HEK293 (cell line): ENCODE measurements around the gene TBCK.

Experiments
- CTCF ChIA-PET: fragments of 350-600 bp; formaldehyde crosslinking; extraction: SDS; loops from one replicate; lab custom pipeline; 2021; ENCODE audit warnings: antibody characterized with exemption; lab: Yijun Ruan, JAX
- POLR2A ChIA-PET: fragments of 300-600 bp; formaldehyde crosslinking; extraction: SDS; loops from one replicate; lab custom pipeline; 2020; ENCODE audit warnings: antibody characterized with exemption, inconsistent platforms; lab: Yijun Ruan, JAX
- H3K27ac ChIP-seq: fragments of 200-500 bp; sonication (Bioruptor generic); 2 replicates; pipeline ENCODE4 v1.5.1; 2014; ENCODE audit warnings: low read depth, low read length, control low read depth, inconsistent platforms; ENCODE audit errors: extremely low read depth
- H3K36me3 ChIP-seq, 2 experiments: fragments of 200-500 bp in 1 of 2; sonication (Bioruptor generic) in 1 of 2; 1 replicate in 1 of 2; 2 replicates in 1 of 2; pipeline ENCODE4 v1.5.1; 2014 to 2017; ENCODE audit warnings: inconsistent platforms in 2 of 2, low read length in 2 of 2; ENCODE audit not compliant: control insufficient read depth in 2 of 2, insufficient read depth in 1 of 2
- H3K4me1 ChIP-seq: fragments of 200-500 bp; sonication (Bioruptor generic); 2 replicates; pipeline ENCODE4 v1.5.1; 2014; ENCODE audit warnings: mild to moderate bottlenecking, low read length, inconsistent platforms; ENCODE audit not compliant: control insufficient read depth, insufficient read depth
- H3K4me3 ChIP-seq: 2 replicates; pipeline ENCODE4 v1.5.1; 2011; ENCODE audit warnings: low read depth, mild to moderate bottlenecking, control low read depth, low read length, moderate library complexity
- H3K9me3 ChIP-seq: fragments of 200-500 bp; sonication (Bioruptor generic); 2 replicates; pipeline ENCODE4 v1.5.1; 2014; ENCODE audit warnings: low read depth, low read length, inconsistent platforms; ENCODE audit not compliant: control insufficient read depth, insufficient read depth
- ATF2 ChIP-seq: fragments of 450-650 bp; formaldehyde crosslinking; IDR thresholded peaks from 2 replicates; pipeline ENCODE4 v1.5.1; 2016; ENCODE audit warnings: missing biosample characterization, missing genetic modification characterization, low read depth
- FEZF1 ChIP-seq: fragments of 450-650 bp; formaldehyde crosslinking; IDR thresholded peaks from 2 replicates; pipeline ENCODE4 v1.5.1; 2016; ENCODE audit warnings: missing biosample characterization, missing genetic modification characterization
- KLF9 ChIP-seq: fragments of 450-650 bp; formaldehyde crosslinking; IDR thresholded peaks from 2 replicates; pipeline ENCODE4 v1.5.1; 2016; ENCODE audit warnings: missing biosample characterization, missing genetic modification characterization, low read depth
- SALL2 ChIP-seq: fragments of 450-650 bp; formaldehyde crosslinking; IDR thresholded peaks from 2 replicates; pipeline ENCODE4 v1.5.0; 2017; ENCODE audit warnings: missing biosample characterization, mild to moderate bottlenecking, missing genetic modification characterization, borderline replicate concordance
- TRIM28 ChIP-seq: IDR thresholded peaks from 2 replicates; pipeline ENCODE4 v1.6.1; 2011; ENCODE audit warnings: low read length, control low read depth, borderline replicate concordance
- ZBTB8A ChIP-seq: fragments of 450-650 bp; formaldehyde crosslinking; IDR thresholded peaks from 2 replicates; pipeline ENCODE4 v1.5.1; 2016; ENCODE audit warnings: missing biosample characterization, missing genetic modification characterization
- ZNF202 ChIP-seq: fragments of 450-650 bp; formaldehyde crosslinking; IDR thresholded peaks from 2 replicates; pipeline ENCODE4 v1.5.1; 2016; ENCODE audit warnings: missing biosample characterization, missing genetic modification characterization, borderline replicate concordance
- ZNF239 ChIP-seq: fragments of 450-650 bp; formaldehyde crosslinking; IDR thresholded peaks from 2 replicates; pipeline ENCODE4 v1.5.1; 2016; ENCODE audit warnings: missing biosample characterization, missing genetic modification characterization
- ZNF366 ChIP-seq: fragments of 450-650 bp; formaldehyde crosslinking; conservative IDR thresholded peaks from 2 replicates; pipeline ENCODE4 v1.5.1; 2016; ENCODE audit warnings: missing biosample characterization, missing genetic modification characterization
- ZNF433 ChIP-seq: fragments of 450-650 bp; formaldehyde crosslinking; IDR thresholded peaks from 2 replicates; pipeline ENCODE4 v1.5.1; 2016; ENCODE audit warnings: missing biosample characterization, missing genetic modification characterization, low read depth
- ZNF510 ChIP-seq: fragments of 450-650 bp; formaldehyde crosslinking; IDR thresholded peaks from 2 replicates; pipeline ENCODE4 v1.5.1; 2018; ENCODE audit warnings: mild to moderate bottlenecking, missing genetic modification characterization, missing biosample characterization; ENCODE audit not compliant: insufficient replicate concordance
- ZNF544 ChIP-seq: fragments of 450-650 bp; formaldehyde crosslinking; IDR thresholded peaks from 2 replicates; pipeline ENCODE4 v1.5.0; 2017; ENCODE audit warnings: missing biosample characterization, missing genetic modification characterization
- ZNF621 ChIP-seq: fragments of 450-650 bp; formaldehyde crosslinking; IDR thresholded peaks from 2 replicates; pipeline ENCODE4 v1.5.1; 2017; ENCODE audit warnings: missing biosample characterization, missing genetic modification characterization
- ZNF677 ChIP-seq: fragments of 450-650 bp; IDR thresholded peaks from 2 replicates; pipeline ENCODE4 v1.5.0; 2018; ENCODE audit warnings: missing biosample characterization, mild to moderate bottlenecking, missing genetic modification characterization, moderate library complexity
- TF ChIP-seq, protein P1 (sequence below): fragments of 450-650 bp; formaldehyde crosslinking; conservative IDR thresholded peaks from 2 replicates; pipeline ENCODE4 v1.5.1; 2016; ENCODE audit warnings: low read depth, missing biosample characterization, missing genetic modification characterization

The TBCK gene

GRCh38 chr4:106302062-106302438 lies 14.0 kb downstream of the TBCK start:
- no peak for TF ChIP-seq ZNF202 (tag by site-specific recombination)
- no peak for TF ChIP-seq ATF2 (tag by site-specific recombination)
- TF ChIP-seq TRIM28: no peak
- H3K27ac ChIP-seq: no peak overlapping the region
- ChIA-PET POLR2A (no interaction called here), CTCF (no interaction called here)
- peaks cover 0 to 5% of the 10 kb centered on the region in 2 experiments; a peak in 1 of 3 replicates for H3K36me3 ChIP-seq
- H3K9me3 ChIP-seq: no peaks in the 10 kb centered on the region
- no peak overlapping the region for H3K4me3 ChIP-seq
- no peaks in the 10 kb centered on the region; the same call in 1 of the 2 replicates for H3K4me1 ChIP-seq

DNA sequence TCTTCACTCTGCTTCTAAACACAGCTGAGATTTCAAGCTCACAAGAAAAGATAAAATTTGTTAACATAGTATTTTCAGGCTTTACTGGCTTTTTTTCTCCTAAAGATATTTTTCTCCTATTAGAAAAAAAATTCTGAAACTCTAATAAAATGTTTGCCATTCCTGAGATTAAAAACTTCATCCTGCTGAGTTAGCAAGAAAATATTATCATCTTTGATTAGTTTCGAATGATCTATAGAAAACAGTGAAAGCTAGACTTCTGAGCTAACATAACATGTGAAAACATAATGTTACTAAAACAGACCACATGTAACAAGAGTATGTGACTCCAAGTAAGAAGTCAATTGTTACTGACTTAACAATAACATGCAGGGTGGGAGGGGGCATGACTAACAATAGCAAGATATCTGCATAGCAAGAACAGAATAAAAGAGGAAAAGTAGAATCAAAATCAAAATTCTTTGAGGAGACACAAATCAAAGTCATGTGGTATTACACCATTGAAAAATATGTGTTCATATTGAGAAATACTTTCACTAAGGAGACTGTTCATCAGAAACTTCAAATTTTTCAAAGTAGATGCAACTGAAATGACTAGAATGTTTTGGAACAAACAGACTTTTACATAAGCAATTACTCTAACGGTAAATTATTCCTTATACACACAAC lies 14.5 kb downstream of the TBCK start:
- TF ChIP-seq KLF9 (tag by site-specific recombination): no peak
- TF ChIP-seq ZNF433 (tag by site-specific recombination): no peak
- H3K36me3 ChIP-seq: peaks cover 0 to 5% of the 10 kb centered on the region in 2 experiments; a peak in 1 of 3 replicates
- no peak overlapping the region for H3K4me3 ChIP-seq
- H3K27ac ChIP-seq: no peak overlapping the region
- CTCF ChIA-PET: no interaction called here
- POLR2A ChIA-PET: no interaction called here
- no peaks in the 10 kb centered on the region for H3K9me3 ChIP-seq
- H3K4me1 ChIP-seq: no peaks in the 10 kb centered on the region; the same call in 1 of the 2 replicates

DNA sequence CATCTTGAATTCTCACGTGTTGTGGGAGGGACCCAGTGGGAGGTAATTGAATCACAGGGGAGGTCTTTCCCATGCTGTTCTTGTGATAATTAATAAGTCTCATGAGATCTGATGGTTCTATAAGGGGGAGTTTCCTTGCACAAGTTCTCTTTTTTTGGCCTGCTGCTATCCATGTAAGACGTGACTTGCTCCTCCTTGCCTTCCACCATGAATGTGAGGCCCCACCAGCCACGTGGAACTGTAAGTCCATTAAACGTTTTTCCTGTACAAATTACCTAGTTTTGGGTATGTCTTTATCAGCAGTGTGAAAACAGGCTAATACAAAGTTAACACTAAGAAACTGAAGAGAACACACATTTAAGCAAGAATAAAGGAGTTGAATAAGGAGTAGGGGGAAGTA lies 16.0 kb downstream of the TBCK start:
- no peak overlapping the region for H3K27ac ChIP-seq
- ChIA-PET CTCF (interaction anchor here (0.6 kb wide), 1 partner anchor 13 kb away, joined by 4 read pairs; no protein-coding TSS in a partner anchor), POLR2A (no interaction called here)
- no peaks in the 10 kb centered on the region for H3K9me3 ChIP-seq
- H3K4me1 ChIP-seq: no peaks in the 10 kb centered on the region; the same call in 1 of the 2 replicates
- no peak overlapping the region for H3K4me3 ChIP-seq
- H3K36me3 ChIP-seq: peaks cover 0 to 6% of the 10 kb centered on the region in 2 experiments; a peak in 1 of 3 replicates
- TF ChIP-seq, protein P1, sequence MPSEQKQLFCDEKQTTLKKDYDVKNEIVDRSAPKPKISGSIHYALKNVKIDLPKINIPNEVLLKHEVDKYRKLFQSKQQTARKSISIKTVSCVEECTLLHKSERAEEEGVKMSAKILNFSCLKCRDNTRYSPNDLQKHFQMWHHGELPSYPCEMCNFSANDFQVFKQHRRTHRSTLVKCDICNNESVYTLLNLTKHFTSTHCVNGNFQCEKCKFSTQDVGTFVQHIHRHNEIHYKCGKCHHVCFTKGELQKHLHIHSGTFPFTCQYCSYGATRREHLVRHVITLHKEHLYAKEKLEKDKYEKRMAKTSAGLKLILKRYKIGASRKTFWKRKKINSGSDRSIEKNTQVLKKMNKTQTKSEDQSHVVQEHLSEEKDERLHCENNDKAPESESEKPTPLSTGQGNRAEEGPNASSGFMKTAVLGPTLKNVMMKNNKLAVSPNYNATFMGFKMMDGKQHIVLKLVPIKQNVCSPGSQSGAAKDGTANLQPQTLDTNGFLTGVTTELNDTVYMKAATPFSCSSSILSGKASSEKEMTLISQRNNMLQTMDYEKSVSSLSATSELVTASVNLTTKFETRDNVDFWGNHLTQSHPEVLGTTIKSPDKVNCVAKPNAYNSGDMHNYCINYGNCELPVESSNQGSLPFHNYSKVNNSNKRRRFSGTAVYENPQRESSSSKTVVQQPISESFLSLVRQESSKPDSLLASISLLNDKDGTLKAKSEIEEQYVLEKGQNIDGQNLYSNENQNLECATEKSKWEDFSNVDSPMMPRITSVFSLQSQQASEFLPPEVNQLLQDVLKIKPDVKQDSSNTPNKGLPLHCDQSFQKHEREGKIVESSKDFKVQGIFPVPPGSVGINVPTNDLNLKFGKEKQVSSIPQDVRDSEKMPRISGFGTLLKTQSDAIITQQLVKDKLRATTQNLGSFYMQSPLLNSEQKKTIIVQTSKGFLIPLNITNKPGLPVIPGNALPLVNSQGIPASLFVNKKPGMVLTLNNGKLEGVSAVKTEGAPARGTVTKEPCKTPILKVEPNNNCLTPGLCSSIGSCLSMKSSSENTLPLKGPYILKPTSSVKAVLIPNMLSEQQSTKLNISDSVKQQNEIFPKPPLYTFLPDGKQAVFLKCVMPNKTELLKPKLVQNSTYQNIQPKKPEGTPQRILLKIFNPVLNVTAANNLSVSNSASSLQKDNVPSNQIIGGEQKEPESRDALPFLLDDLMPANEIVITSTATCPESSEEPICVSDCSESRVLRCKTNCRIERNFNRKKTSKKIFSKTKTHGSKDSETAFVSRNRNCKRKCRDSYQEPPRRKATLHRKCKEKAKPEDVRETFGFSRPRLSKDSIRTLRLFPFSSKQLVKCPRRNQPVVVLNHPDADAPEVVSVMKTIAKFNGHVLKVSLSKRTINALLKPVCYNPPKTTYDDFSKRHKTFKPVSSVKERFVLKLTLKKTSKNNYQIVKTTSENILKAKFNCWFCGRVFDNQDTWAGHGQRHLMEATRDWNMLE (tag by site-specific recombination): no peak
- TF ChIP-seq ZBTB8A (tag by site-specific recombination): no peak
- no peak for TF ChIP-seq ZNF677 (tag by site-specific recombination)
- TF ChIP-seq ZNF366: no peak
- no peak for TF ChIP-seq ZNF510 (tag by site-specific recombination)
- TF ChIP-seq ZNF239 (tag by site-specific recombination): no peak
- TF ChIP-seq SALL2 (tag by site-specific recombination): no peak
- TF ChIP-seq ZNF544: no peak
- TF ChIP-seq FEZF1: no peak
- TF ChIP-seq ZNF621 (tag by site-specific recombination): no peak
